Tibial nerve (tissue), 4 donors: Measurements from ENCODE around the gene ASTN2. TPM values are rescaled to one million over a fixed set of nuclear protein-coding genes. Genes with fewer than 3 reads are reported as not detected.

Source experiments
- DNase-seq, 2 donors: peaks; one replicate each; pipeline ENCODE4 v3.0.0-alpha.2; 2019; ENCODE audit warnings: low spot score in 2 of 2
- H3K27ac ChIP-seq, 4 donors: fragments of 200-600 bp; sonication (generic) in 3 of 4; one replicate each; pipeline ENCODE4 v1.5.1; 2017 to 2019; ENCODE audit warnings: mild to moderate bottlenecking in 1 of 4
- H3K27me3 ChIP-seq, 2 donors: fragments of 200-600 bp; sonication (generic) in 1 of 2; one replicate each; pipeline versions ENCODE4 v1.5.1 to v1.6.0; 2017 to 2019
- H3K36me3 ChIP-seq, 3 donors: fragments of 200-600 bp; sonication (generic); one replicate each; pipeline ENCODE4 v1.5.1; 2018 to 2019
- H3K4me1 ChIP-seq, 4 donors: fragments of 200-600 bp; sonication (generic) in 3 of 4; one replicate each; pipeline ENCODE4 v1.5.1; 2017 to 2019
- H3K4me3 ChIP-seq, 4 donors: fragments of 200-600 bp; sonication (generic) in 3 of 4; one replicate each; pipeline ENCODE4 v1.5.1; 2017 to 2019; ENCODE audit warnings: mild to moderate bottlenecking in 1 of 4, moderate library complexity in 1 of 4
- H3K9me3 ChIP-seq, 4 donors: fragments of 200-600 bp; sonication (generic) in 3 of 4; one replicate each; pipeline ENCODE4 v1.5.1; 2017 to 2019
- CTCF ChIP-seq, 5 experiments: fragments of 200-600 bp in 3 of 5; fragments of 450-650 bp in 2 of 5; sonication (generic) in 3 of 5; IDR thresholded peaks; one replicate each; pipeline ENCODE4 v1.5.1; 2016 to 2019; ENCODE audit warnings: antibody characterized with exemption in 5 of 5, mild to moderate bottlenecking in 3 of 5, moderate library complexity in 2 of 5
- EP300 ChIP-seq, 2 donors: sonication (generic); formaldehyde crosslinking; IDR thresholded peaks; one replicate each; pipeline ENCODE4 v1.6.1; 2017; ENCODE audit warnings: antibody characterized with exemption in 2 of 2, mild to moderate bottlenecking in 1 of 2
- POLR2A ChIP-seq, 2 donors: fragments of 450-650 bp; IDR thresholded peaks; one replicate each; pipeline ENCODE4 v1.6.1; 2017; ENCODE audit warnings: antibody characterized with exemption in 2 of 2, mild to moderate bottlenecking in 2 of 2, moderate library complexity in 2 of 2
- WGBS, 2 donors: methylation state at CpG; one replicate each; pipeline ENCODE4 v1.1.5; 2018; 5-methylcytosine and 5-hydroxymethylcytosine counted together
- total RNA-seq, 4 donors: library from RNA; depleted of rRNA; stranded (reverse); fragments of >200 nt; gene quantifications; one replicate each; pipeline ENCODE4 v1.1.0, GENCODE V29; 2016

ASTN2 gene
- total RNA-seq, 4 donors from 2014 or later: 9.0 to 14.9 (median 12.3) TPM

- Histone ChIP-seq H3K4me1 (no peaks in the 10 kb centered on the region), H3K36me3 (no peaks in the 10 kb centered on the region), H3K27me3 (no peaks in the 10 kb centered on the region), H3K4me3 (no peak overlapping the region), H3K9me3 (no peaks in the 10 kb centered on the region), H3K27ac (no peak overlapping the region)
- no peak for DNase-seq
- WGBS, 2 donors: 48 to 61% methylated on average over 2 of the region's 2 CpGs
- TF ChIP-seq EP300 (IDR thresholded peaks at IDR 0.05): peak in 1 of 2 donors; percentile 53
- no peak for TF ChIP-seq POLR2A (IDR thresholded peaks at IDR 0.05)
- TF ChIP-seq CTCF (IDR thresholded peaks at IDR 0.05): no peak
Measured at GRCh38 chr9:116945817-116946216, 469.0 kb downstream of the ASTN2 start.

- Histone ChIP-seq H3K9me3 (no peaks in the 10 kb centered on the region), H3K27ac (no peak overlapping the region), H3K27me3 (no peaks in the 10 kb centered on the region), H3K4me3 (no peak overlapping the region), H3K36me3 (no peaks in the 10 kb centered on the region), H3K4me1 (no peaks in the 10 kb centered on the region)
- no peak for DNase-seq
- no peak for TF ChIP-seq CTCF (IDR thresholded peaks at IDR 0.05)
- no peak for TF ChIP-seq EP300 (IDR thresholded peaks at IDR 0.05)
- no peak for TF ChIP-seq POLR2A (IDR thresholded peaks at IDR 0.05)
- 84 to 91% methylated on average over 4 of the region's 4 CpGs for WGBS, 2 donors
Measured at GRCh38 chr9:116944714-116945534, 469.9 kb downstream of the ASTN2 start.

- TF ChIP-seq EP300 (IDR thresholded peaks at IDR 0.05): no peak
- WGBS, 2 donors: 81 to 84% methylated on average over 5 of the region's 5 CpGs
- Histone ChIP-seq H3K9me3 (no peaks in the 10 kb centered on the region), H3K4me3 (no peak overlapping the region), H3K27ac (no peak overlapping the region), H3K27me3 (no peaks in the 10 kb centered on the region), H3K4me1 (no peaks in the 10 kb centered on the region), H3K36me3 (no peaks in the 10 kb centered on the region)
- DNase-seq: no peak
Measured at GRCh38 chr9:116943970-116944369, 470.9 kb downstream of the ASTN2 start.

GRCh38 chr9:116942593-116943061 lies 472.2 kb downstream of the ASTN2 start:
- WGBS, 2 donors: 83 to 92% methylated on average over 3 of the region's 3 CpGs

GRCh38 chr9:116941266-116941665 lies 473.6 kb downstream of the ASTN2 start:
- Histone ChIP-seq H3K9me3 (no peaks in the 10 kb centered on the region), H3K27ac (no peak overlapping the region), H3K36me3 (no peaks in the 10 kb centered on the region)

More at GRCh38 chr9:116942593-116943061, 472.2 kb downstream of the ASTN2 start:
- Histone ChIP-seq H3K27ac (no peak overlapping the region), H3K9me3 (no peaks in the 10 kb centered on the region), H3K27me3 (no peaks in the 10 kb centered on the region), H3K36me3 (no peaks in the 10 kb centered on the region), H3K4me1 (no peaks in the 10 kb centered on the region), H3K4me3 (no peak overlapping the region)
- TF ChIP-seq CTCF (IDR thresholded peaks at IDR 0.05) (no peak), EP300 (IDR thresholded peaks at IDR 0.05) (no peak), POLR2A (IDR thresholded peaks at IDR 0.05) (no peak)
- no peak for DNase-seq

More at GRCh38 chr9:116941266-116941665, 473.6 kb downstream of the ASTN2 start:
- no peak for DNase-seq
- Histone ChIP-seq H3K4me1 (no peaks in the 10 kb centered on the region), H3K27me3 (no peaks in the 10 kb centered on the region), H3K4me3 (no peak overlapping the region)
- TF ChIP-seq POLR2A (IDR thresholded peaks at IDR 0.05) (no peak), CTCF (IDR thresholded peaks at IDR 0.05) (no peak), EP300 (IDR thresholded peaks at IDR 0.05) (no peak)
